NCI-H524 (cell line): ENCODE results near the gene TOR4A.

Experiments
- DNase-seq, 2 experiments: peaks; one replicate each; lab custom pipeline; 2025; lab: John Stamatoyannopoulos, UW

Gene TOR4A

GRCh38 chr9:137252555-137253506, 24.7 kb upstream of the TOR4A start:
- no peak for DNase-seq

GRCh38 chr9:137253717-137254623, 23.6 kb upstream of the TOR4A start:
- DNase-seq = no peak

DNA sequence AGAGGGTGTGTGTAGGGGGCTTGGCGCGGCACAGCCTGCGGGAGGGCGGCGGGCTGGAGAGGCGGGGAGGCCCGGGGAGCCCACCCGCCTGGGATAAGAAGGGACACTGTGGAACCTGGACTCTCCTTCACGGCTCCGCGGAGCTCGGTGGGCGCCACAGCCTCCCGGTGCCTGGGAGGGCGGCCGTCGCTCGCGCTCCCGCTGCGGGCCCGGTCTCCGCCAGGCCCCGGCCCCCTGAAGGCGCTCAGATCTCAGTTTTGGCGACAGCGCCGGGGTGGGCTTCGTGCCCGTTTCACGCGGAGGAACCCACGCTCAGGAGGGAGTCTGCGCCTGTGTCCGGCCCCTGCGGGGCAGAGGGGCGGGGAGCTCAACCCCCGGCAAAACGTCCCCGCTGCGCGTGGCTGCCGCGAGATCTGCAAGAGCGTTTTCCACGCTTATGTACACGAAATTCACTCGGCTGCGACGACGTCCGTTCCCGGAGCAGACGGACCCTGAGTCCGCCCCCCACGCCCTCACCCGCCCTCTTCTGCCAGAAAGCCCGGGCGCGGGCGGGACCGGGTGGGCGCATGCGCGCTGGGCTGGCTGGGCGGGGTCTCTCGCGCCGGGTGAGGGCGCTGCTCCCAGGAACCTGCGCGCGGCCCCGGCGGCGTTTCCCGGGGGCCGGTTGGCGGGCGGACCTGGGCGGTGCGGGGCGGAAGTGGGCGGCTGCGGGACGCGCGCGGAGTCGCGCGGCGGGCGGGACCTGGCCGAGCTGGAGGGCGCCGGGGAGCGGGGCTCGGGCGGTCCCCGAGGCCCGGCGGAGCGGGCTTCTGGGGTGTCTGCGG, 22.7 kb upstream of the TOR4A start, which contains the start of gene NELFB:
TSS of gene NELFB (plus strand) at position 704 of the 824 bp plus-strand sequence.
- DNase-seq = peak; percentile 77 to 89

DNA sequence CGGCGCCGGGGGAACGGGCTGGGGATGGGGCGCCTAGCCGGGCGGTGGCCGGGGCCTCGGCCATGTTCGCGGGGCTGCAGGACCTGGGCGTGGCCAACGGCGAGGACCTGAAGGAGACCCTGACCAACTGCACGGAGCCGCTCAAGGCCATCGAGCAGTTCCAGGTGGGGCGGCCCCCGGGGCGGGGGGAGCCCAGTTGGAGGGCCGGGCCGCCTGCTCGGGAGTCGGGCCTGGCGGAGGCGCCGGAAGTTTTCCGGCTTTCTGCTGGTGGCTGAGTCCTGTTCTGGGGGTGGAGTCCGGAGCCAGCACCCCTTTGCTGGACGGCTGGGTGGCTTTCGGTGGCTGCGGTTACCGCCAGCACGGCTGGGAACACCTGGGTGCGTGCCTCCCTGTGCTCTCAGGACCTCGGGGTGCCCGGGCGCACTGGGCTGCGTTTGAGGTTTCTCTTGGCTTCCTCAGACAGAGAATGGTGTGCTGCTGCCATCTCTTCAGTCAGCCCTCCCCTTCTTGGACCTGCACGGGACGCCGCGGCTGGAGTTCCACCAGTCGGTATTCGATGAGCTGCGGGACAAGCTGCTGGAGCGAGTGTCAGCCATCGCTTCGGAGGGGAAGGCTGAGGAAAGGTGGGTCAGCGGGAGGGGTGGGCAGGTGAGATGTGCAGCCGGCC, 21.9 kb upstream of the TOR4A start:
- DNase-seq = peak in 1 of 2 experiments; percentile 69

DNA sequence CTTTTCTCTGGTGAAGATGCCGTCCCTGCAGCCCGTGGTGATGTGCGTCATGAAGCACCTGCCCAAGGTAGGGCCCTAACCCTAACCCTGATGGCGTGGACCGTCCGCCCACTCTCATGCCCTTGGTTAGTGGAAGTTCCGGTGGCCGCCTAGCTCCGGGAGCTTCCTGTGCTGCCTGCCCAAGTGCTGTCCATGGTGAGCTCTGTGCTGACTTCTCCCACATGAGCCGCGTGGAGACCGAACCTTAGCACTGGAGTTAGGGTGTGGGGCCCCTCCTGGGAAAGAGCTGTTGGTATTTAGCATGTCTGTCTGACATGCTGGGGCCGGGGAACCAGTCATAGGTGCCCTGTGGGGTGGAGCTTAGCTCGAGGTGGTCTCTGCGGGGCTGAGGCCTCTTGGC, 21.2 kb upstream of the TOR4A start:
- DNase-seq = no peak

DNA sequence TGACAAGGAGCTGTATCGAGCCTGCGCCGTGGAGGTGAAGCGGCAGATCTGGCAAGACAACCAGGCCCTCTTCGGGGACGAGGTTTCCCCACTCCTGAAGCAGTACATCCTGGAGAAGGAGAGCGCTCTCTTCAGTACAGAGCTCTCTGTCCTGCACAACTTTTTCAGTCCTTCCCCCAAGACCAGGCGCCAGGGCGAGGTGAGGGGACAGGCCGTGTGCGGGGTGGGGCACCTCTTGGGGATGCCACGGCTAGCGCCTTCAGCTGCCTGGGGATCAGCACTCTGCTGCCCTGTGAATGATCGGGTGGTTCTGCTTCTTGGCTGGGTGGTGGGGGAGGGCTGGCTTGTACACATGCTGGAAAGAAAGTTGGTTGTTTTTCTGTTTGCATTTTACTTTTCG, 20.7 kb upstream of the TOR4A start:
- no peak for DNase-seq

DNA sequence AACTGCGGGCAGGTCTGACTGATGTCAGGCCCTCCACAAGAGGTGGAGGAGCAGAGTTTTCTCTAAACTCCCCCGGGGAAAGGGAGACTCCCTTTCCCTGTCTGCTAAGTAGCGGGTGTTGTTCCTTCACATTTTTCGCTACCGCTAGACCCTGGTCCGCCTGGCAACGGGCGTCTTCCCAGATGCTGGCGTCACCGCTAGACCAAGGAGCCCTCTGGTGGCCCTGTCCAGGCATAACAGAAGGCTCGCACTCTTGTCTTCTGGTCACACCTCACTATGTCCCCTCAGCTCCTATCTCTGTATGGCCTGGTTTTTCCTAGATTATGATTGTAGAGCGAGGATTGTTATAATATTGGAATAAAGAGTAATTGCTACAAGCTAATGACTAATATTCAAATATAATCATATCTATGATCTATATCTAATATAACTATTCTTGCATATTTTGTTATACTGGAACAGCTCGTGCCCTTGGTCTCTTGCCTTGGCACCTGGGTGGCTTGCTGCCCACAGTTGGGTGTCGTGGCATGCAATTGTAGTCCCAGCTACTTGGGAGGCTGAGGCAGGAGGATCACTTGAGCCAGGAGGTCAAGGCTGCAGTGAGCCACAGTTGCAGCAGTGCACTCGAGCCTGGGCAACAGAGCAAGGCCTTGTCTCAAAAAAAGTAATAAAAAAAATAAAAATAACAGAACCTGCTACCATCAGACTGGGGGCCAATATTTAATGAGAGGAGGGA, 15.2 kb upstream of the TOR4A start:
- peak in 1 of 2 experiments; percentile 47 for DNase-seq

GRCh38 chr9:137262909-137263285, 14.6 kb upstream of the TOR4A start:
- no peak for DNase-seq

GRCh38 chr9:137263506-137263905, 14.0 kb upstream of the TOR4A start:
- DNase-seq = no peak

- no peak for DNase-seq
Measured at GRCh38 chr9:137264067-137264466, 13.5 kb upstream of the TOR4A start.

DNA sequence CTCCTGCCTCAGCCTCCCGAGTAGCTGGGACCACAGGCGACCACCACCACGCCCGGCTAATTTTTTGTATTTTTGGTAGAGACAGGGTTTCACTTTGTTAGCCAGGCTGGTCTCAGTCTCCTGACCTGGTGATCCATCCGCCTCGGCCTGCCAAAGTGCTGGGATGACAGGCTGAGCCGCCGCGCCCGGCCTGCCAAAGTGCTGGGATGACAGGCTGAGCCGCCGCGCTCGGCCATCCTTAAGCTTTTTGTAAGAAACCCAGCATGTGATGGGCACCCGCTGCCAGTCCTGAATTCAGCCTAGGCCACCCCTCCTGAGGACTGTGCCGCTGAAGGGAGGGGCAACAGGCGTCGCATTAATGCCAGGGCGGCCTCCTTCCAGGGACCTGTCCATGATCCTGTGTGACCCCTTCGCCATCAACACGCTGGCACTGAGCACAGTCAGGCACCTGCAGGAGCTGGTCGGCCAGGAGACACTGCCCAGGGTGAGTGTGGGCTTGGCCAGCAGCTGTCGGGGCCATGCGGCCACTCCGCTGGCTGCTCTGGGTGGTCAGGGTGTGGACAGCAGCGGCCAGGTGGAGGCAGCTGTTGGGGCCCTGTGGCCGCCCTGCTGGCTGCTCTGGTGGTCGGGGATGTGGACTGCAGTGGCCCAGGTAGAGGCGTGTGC, 11.9 kb upstream of the TOR4A start:
- no peak for DNase-seq

DNA sequence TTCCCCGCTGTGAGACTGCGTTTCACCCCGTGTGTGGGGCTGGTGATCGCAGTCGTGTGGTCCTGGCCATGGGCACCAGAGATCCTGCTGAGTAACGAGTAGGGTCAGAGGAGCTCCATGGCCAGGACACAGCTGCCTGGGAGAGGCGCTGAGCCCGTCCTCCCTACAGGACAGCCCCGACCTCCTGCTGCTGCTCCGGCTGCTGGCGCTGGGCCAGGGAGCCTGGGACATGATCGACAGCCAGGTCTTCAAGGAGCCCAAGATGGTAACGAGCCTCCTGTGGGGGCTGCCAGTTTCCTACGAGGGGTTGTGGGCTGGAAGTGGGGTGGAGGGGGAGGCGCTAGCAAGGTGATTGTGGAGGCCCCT, 11.4 kb upstream of the TOR4A start:
- no peak for DNase-seq

DNA sequence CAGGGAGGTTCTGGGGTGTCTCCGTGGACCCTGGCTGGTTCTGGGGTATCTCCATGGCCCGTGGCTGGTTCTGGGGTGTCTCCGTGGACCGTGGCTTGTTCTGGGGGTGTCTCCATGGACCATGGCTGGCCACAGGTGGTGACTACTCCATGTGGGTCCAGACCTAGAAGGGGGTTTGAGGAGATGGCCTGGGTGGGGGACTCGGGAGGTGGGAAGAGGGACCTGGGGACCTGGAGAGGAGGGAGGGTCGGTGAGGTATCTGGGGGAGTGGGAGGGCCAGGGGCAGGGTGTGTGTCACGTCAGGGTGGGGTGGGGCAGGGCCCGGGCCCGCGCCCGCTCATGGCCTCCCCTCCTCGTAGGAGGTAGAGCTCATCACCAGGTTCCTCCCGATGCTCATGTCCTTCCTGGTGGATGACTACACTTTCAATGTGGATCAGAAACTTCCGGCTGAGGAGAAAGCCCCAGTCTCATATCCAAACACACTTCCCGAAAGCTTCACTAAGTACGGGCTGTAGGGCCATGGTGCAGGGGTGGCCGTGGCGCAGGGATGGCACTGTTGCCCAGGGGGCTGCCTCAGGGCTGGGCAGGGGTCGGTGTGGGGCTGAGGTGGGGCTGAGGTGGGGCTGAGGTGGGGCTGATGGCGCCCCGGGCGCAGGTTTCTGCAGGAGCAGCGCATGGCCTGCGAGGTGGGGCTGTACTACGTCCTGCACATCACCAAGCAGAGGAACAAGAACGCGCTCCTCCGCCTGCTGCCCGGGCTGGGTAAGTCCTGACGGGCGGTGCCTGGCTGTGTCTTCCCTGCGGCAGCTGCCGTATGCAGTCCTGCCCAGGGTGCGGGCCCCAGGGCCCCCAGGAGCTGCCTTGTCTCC, 10.7 kb upstream of the TOR4A start:
- DNase-seq = no peak

DNA sequence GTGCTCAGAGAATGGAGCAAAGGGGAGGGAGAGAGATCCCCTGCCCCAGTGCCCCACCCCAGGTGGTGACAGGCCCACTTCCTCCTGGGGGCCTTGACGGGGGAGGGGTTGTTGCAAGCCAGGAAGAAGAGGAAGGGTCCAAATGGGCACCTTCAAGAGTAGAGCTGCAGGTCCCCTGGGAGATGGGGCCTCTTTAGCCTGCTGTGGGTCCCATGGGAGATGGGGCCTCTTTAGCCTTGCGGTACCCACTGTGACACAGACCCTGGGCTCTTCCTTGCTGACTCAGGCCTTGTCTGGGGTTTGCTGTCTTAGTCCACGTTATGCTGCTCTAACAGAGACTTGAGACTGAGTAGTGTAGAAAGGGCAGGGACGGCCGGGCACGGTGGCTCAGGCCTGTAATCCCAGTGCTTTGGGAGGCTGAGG, 9.6 kb upstream of the TOR4A start:
- DNase-seq = no peak

GRCh38 chr9:137268538-137269201, 8.9 kb upstream of the TOR4A start:
- DNase-seq = no peak

- DNase-seq = no peak
Measured at GRCh38 chr9:137269231-137269772, 8.2 kb upstream of the TOR4A start.

DNA sequence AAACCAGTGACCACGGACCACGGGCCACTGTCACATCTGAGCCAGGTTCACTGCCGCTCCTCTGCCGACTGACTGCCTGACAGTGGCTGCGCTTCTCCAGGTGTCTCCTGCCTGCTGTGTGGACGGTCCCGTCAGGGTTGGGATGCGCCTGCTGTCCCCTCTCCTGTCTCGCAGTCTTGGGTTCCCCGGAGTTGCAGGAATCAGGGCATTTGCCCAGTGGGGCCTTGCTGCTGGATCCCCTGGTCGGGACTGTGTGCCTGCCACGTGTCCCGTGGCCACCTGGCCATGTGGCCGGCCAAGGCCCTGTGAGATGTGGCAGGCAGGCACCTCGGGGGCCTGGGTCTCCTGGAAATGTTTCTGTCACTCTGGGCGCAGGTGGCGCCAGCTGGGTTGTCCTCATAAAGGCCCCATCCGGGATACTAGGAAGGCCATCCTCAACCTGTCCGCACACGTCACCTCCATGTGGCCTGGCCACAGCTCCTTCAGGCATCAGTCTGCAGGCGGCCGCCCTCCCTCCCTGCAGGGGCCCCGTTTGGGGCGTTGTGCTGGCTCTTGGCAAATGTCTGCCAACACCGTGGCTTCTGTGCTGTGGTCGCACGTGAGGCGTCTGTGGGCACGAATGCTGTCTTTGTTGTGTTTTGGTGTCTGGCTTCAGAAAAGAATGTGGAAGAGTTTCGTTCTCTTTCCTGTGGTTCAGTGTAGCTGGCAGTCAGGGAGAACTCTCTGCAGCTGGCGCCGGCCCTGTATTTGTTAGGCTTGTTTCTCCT, 6.4 kb upstream of the TOR4A start:
- no peak for DNase-seq
